Fibroblast of skin of abdomen (primary cell): Measurements from ENCODE around the gene ACTL8.

Experiments
- DNase-seq: peaks from one replicate; pipeline ENCODE4 v3.0.0-alpha.2; 2013

Gene ACTL8

DNA sequence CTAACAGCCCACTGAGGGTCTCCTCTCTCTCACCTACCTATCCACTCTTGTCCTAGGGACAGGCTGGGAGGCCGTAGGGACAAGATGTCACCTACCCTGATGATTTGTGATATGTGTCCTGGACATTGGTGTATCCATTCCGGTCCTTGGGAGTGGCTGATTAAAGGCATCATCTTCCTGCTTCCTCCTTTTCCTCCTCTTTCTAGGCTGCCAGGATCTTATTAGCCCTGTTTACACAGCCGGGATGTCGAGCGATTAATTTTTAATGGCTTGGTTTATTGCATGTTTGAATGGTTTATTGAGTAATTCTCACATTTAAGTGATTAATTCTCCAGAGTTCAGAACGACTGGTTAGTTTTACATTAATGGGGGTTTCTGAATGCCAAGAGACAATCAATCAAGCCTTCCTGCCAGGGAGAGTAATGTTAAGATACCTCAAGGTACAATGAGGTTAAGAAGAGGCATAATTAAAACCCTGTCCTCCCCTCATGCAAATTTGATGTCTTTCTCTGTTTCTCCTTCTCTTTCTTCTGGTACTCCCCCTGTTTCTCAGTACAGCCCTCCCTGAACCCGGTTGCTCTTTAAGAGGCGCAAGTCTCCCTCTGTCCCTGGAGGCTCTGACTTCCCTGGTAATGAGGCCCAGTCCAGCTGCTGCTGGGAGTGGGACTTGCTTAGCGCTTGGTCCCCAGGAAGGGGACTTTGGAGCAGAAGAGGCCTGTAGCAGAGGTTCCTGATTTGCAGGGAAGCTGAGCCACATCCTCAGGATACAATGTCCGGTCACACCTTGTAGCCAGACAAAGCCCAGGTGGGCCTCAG is 50.9 kb downstream of the ACTL8 start:
- no peak for DNase-seq

DNA sequence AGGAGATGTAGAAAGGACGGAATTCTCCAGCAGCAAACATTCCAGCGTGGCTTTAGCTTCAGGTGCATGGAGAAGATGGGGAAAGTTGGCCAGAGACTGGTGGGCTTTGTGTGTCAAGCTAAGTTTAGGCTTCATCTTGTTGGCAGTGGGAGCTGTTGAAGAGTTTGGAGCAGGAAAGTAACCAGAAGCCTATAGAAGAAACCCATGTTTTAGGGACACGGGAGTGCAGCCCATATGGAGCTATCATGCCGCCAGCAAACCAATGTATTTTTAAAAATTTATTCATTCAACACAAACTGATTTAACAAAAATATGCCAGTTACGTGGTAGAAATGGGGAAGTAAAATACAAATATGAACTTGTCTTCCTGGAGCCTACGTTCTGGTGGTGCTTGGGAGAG is 53.7 kb downstream of the ACTL8 start:
- DNase-seq = no peak

DNA sequence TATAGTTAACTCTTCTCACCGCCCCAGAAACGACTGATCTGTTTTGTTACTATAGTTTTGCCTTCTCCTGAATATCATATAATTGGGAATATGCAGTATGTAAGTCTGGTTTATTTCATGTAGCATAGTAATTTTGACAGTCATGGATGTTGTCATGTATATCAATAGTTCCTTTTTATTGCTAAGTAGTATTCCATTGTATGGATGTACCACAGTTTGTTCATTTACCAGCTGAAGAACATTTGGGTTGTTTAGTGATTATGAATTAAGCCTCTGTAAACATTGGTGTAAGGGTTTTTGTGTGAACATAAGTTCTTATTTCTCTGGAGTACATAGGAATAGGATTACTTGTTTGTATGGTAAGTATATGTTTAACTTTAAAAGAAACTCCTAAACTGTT is 55.5 kb downstream of the ACTL8 start:
- DNase-seq = no peak

DNA sequence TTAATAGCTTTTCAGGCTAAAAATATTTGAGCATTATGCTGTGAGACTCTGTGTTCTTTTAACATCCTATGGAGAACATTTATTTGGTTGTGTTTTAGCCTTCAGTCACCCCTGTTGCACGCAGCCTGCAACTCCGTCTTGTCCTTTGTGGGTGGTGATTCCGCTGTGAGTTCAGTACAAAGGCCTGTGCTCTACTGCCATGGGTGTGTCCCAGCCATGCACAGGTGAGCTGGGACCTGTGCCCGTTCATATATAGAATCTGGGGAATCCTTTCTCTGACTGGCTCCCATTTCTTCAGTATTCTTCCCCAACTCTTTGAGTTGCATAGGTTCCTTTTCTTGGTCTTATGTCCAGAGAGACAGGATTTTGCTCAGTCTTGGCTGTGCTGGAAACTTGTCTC is 61.4 kb downstream of the ACTL8 start:
- DNase-seq = no peak

DNA sequence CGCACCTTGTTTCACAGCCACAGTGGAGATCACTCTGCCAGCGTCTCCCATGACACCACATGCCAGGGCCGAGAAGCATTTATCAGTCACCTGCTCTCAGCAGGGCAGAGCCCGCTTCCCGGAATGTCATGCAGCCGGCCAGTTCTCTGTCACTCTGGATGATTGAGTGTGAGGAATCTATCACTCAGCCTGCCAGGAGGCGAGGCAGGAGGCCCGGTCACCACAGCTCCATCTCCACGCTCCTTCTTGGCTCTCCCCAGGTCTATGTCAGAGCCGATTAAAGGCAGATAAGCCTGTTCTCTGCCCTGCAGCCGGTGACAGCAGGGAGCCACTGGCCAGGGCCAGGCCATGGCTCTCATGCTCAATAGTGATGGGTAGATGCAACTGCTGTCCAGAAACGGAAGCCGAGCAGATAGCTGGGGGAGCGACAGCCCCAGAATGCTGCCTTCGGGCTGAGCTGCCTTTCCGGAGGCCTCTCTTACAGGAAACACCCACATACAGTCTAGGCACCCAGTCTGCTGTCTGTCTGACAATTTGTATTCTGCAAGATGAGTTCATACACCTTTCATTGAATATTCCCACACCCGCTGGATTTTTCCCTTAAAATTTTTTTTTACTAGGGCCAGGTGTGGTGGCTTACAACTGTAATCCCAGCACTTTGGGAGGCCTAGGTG is 64.1 kb downstream of the ACTL8 start:
- no peak for DNase-seq

DNA sequence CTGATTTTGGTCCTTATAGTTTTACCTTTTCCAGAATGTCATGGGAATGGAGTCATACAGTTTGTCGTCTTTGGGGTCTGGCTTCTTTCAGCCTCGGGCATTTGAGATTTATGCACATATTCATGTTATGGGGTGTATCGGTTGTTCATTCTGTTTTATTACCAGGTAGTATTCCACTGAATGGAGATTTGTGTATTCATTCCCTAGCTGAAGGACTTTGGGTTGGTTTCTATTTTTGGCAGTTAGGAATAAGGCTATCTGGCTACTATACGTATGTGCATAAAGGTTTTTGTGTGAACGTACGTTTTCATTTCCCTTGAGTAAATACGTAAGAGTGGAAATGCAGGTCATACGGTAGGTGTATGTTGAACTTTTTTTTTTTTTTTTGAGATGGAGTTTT is 65.1 kb downstream of the ACTL8 start:
- no peak for DNase-seq

DNA sequence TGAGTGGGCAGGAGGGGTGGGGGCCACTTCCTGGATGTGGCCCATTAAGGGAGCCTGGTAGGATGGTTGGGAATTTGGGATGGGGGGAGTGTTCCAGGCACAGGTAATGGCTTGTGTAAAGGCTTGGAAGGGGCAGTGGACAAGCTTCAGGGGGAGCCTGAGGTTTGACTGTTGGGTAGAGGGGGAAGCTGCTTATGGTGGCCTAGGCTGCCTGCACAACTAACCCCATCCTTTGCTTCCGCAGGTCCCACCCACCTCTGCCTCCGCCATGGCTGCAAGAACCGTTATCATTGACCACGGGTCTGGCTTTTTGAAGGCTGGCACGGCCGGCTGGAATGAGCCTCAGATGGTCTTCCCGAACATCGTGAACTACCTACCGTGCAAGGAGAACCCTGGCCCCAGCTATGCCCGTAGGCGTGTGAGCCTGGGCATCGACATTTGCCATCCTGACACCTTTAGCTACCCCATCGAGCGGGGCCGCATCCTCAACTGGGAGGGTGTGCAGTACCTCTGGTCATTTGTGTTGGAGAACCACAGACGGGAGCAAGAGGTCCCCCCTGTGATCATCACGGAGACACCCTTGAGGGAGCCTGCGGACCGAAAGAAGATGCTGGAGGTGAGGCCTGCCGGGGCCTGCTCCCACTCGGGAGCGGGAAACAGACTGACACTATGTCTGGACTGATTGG is 67.8 kb downstream of the ACTL8 start:
- no peak for DNase-seq

DNA sequence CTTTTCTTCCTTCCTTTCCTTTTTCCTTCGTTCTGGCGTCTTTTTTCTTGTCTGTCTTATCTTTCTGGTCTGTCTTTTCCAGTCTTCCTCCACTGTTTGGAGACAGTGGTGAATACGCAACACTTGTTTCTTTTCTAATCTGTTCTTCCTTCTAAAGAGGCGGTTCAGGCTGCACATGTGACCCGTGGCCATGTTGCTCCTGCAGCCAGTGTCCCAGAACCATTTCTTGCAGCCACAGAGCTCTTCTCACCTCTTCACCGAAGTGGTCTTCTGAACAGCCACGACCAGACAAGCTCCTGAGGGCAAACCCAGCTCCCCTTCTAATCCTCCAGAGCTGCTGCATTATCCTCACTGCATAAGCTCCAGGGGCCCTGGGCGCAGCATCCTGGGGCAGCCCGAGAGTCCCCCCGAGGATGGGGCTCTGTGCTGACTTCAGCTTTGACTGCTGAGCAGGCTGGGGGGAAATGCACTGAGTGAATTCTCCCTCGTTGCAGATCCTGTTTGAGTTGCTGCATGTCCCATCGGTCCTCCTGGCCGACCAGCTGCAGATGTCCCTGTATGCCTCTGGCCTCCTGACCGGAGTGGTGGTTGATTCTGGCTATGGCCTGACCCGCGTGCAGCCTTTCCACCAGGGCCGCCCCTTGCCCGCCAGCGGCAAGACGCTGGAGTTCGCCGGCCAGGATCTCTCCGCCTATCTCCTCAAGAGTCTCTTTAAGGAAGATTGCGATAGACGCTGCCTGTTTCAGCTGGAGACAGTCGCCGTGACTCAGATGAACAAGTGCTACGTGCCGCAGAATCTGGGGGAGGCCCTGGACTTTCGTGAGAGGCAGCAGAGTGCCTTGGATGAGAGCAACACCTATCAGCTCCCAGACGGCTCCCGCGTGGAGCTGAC is 70.4 kb downstream of the ACTL8 start:
- no peak for DNase-seq

DNA sequence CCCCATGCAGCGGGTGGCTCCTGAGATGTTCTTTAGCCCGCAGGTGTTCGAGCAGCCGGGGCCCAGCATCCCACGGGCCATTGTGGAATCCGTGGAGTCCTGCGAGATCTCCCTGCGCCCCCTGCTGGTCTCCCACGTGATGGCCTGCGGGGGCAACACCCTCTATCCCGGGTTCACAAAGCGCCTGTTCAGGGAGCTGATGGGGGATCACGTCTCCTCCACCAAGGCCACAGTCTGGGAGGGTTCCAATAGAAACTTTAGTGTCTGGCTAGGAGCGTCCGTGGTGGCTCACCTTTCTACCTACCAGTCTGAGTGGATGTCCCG is 71.0 kb downstream of the ACTL8 start:
- peak; percentile 20 for DNase-seq

DNA sequence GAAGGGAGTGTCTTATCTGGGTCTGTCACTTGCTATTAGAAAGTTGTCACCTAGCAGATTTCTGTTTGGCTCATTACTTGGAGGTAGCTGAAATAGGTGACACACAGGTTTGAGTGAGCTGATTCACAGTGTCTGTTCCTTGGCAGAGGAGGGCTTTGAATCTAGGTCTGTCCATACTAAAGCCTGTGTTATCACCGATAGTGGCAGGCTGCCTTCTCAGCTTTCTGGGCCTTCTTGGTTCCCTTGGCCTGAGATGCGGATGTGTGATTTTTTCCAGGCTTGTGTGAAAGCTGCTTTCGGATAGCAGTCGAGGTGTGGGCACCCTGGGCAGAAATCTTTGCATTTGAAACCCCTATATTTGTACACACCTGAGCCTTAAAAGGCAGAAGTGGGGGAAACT is 73.9 kb downstream of the ACTL8 start:
- DNase-seq = no peak

DNA sequence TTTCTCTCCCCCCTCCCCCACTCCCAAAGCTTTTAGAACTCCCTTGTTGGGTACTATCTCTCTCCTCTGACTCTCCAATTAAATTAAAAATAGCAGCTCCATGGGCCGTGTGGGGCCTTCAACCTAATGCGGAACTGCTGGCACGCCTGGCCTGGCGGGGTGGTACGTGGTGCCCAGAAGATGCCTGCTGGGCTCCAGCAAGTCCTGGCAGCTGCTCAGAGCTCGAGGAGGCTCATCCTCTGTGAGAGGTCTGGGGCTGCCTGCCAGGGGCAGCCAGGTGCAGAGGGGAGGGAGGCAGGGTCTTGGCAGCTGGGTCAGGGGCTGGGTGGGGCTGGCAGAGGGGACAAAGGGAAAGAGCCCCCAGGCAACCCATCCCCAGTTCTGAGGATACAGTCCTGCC is 74.4 kb downstream of the ACTL8 start:
- DNase-seq = no peak

DNA sequence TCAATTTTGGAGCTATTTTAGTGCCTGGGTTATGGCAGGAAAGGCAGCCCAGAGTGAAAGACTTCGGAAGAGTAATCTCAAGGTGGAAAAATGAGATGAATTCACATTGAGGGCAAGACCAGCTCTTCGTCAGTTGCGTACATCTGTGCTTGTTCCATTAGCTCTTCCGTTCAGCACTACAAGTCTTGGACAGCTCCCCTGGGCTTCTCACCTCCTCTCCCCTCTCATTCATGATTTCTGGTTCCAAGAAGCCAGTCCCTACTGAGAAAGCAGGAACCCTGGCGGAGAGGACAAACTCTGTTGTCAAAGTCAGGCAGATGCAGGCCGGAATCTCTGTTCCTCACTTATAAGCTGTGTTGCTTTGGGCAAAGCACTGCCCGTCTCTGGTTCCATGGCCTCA is 76.5 kb downstream of the ACTL8 start:
- DNase-seq = peak; percentile 64

DNA sequence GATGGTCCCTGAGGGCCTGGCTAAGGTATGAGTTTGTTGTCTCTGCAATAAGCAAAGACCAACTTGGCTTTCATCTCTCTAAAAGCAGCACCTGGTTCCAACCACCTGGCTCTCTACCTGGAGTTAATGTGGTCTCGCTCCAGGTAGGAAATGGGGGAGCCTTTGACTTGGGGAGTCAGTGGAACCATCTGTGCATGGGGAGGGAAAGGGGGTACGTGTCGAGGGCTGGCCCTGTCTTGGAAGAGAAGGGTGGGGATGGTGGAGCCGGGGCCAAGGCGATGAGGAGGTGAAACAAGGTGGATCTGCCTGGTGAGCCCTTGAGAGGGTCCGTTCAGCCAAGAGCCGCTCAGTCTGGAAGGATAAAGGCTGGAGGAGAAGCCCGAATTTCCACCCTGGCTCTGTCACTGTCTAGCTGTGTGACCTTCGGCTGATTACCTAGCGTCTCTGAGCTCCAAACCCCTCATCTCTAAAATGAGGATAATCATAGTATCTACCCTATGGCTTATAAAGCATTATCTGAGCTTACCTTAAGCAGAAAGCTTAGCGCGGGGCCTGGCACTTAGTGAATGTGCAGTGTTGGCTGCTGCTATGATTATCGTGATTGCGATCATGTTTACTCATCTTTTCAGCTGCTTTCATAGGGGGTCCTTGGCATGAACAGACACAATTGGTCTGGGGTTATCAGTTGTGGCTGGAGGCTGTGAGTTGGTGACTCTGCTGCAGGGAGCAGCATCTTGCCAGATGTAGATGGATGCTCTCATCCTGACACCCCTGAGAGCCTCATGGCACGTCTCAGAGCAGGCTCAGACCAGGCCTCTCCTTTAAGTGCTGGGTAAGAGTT is 78.7 kb downstream of the ACTL8 start:
- DNase-seq = no peak

DNA sequence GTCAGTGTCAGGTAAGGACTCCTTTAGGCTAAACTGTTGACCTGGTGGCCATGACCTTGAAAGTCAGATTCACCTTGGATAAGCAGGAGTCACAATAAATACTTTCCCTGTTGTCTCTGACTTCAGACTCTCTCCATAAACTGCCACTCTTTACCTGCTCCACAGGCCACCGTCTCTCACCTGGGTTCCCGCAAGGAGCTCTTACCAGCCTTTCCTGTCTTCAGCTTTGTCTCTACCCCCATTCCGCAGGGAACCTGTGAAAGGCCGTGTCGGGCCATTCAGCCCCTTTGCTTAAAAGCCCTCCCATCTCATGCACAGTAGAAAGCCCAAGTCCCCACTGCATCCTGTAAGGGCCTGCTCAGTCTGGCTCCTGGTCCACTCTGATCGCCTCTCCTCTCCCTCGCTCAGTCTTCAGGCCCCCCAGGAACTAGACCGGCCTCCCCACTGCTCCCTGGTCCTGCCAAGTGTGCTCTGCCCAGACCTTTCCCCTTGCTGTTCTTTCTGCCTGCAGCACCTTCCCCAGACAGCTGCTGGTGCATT is 79.5 kb downstream of the ACTL8 start:
- no peak for DNase-seq

DNA sequence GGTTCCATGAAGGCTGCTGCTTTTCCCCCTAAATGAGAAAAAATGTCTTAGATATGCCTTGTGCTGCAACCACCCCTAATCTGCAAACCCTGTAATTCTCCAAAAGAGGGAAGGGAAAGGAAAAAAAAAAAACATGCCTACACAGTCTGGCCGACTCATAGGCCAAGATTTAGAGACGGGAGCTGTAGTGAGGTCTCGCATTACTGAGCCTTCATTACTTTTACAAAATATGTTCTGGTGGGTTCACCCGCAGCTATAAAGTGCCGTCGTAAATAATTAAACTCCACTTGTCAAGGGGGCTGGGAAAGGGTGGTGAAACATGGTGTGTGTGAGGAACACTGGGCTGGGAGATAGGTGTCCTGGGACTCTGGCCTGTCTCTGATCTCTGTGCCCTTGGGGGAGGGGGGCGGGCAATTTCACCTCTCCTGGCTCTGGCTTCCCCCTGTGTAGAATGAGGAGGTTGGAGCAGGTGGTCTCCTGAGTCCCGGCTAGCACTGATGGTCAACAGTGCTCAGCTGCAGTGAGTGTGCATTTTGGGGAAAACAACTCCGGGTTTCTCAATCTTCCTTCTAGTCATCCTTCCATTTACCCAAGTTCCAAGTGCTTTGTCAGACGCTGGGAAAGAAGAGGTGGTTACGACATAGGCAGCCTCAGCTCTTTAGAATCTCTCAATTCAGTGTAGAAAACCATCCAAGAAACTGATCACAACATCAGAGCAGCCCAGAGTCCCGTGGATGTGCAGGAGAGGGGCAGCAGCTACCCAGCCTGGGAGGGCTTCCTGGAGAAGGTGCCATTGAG is 82.3 kb downstream of the ACTL8 start:
- DNase-seq = no peak

DNA sequence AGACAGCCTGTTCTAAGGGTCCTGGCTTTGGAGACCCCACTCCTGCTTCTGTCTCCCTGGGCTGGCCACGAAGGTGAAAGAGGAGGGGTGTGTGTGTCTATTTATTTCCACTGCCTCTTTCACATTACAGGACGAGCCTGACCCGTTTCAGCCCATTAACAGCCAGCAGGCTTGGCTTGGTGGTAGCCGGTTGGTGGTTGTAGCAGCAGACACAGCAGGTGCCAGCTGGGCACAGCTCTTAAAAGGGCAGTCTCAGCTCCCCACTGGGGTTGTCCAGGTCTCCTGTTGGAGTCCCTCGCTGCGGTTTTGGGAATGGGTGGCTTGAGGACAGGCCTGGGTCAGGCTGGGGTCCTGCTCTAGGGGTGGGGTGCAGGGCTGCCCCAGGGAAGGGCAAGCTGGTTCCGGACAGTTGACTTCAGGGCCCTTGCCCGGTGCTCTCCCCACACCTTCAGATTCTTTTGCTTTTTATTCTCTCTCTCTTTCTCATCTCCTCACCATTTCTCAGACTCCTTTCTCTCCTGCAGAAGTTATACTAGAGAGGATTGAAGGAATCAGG is 84.6 kb downstream of the ACTL8 start:
- no peak for DNase-seq

DNA sequence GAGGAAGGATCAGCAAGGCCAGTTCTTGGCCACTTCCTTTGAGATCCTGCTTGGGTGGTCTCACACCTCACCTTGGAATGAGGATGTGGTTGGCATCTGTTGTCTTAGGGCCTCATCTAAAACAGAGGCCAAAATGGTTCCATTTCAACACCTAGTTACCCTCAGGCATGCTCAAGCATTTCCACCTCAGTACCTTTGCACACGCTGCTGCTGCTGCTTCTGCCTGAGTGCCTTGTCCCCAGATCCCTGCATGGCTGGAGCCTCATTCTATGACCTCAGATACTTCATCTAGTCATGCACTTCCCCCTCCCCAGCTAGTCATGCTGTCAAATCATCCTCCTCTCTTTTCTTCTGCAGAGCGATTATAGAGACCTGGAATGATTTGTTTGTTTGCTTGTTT is 86.8 kb downstream of the ACTL8 start:
- no peak for DNase-seq

DNA sequence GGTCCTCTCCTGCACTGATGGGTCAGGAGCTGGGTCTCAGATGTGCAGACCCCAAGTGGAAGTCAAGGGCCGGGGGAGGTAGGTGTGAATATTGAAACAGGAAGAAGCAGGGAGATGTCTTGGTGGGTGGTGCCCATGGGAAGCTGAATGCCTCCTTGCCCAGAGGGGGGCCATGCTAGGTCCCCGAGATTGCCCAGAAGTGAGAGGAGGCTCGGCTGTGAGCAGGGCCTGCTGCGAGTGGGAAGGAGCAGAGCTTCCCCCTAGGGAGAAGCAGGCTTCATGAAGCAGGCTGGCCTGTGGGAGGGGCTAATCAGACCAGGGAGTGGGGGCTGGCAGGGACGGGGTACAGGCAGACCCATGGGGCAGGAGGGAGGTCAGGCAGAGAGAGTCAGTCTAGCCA is 87.6 kb downstream of the ACTL8 start:
- no peak for DNase-seq

DNA sequence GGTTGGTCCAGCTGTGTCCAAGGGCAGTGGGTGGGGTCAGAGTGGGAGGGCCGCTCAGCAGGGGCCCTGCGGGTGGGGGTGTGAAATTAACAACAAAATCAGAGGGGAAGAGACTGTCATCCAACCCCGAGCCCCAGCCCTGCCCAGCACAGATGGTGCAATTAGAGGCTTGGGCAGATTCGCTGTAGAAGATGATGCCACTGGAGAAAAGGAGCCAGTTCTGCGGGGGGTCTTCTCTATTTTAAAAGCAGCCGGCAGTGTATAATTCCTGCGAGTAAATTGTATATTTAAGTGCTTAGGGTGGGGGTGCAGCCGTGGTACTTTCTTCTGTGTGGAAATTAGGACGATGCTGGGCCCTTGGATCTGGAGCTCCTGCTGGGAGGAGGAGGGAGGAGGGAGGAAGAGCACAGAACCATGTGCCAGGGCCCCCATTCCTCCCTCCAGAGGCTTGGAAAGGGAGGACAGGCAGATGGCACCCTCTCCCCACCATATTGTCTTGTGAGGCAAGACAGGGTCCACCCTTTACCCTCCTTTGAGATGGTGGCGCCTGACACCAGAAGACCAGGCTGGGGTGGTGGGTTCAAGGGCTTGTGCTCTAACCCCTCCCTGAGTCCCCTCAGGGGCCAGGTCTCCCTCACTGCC is 89.2 kb downstream of the ACTL8 start:
- no peak for DNase-seq

DNA sequence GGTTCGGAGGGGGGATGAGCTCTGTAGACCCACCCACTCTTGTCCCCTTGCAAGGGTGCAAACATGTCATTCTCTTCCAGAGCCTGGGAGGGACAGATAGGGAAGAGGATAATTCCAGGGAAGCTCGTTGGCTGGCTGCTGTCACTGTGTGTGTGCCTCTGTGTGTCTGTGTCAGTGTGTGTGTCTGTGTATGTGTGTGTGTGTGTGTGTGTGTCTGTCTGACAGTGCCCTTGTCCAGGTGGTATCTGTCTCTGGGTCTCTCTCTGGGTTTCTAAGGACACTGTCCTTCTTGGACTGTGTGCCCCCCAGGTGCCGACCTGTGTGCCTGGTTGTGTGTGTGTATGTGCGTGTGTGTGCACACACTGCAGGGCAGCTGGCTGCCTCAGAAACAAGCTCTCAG is 90.5 kb downstream of the ACTL8 start:
- no peak for DNase-seq
